ENCODE measurements around the gene SNRPB.

The SNRPB gene

DNA sequence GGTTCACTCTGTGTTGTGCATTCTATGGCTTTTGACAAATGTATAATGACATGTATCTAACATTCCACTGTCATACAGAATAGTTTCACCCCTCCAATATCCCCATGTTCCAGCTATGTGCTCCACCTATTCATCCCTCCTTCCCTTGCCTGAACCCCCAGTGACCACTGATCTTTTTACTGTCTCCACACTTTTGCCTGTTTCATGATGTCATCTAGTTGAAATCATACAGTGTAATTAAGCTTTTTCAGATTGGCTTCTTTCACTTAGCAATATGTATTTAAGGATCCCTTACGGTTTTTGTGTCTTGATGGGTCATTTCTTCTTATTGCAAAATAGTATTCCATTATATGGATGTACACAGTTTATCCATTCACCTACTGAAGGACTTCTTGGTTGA lies 50.1 kb downstream of the SNRPB start:
- no peaks in the 10 kb centered on the region for H3K9me3 ChIP-seq (ENCODE audit: low read depth, low read length)
- H3K27ac ChIP-seq: no peak overlapping the region
- H3K36me3 ChIP-seq (ENCODE audit: insufficient read depth, low read length): no peaks in the 10 kb centered on the region
- H3K9ac ChIP-seq (ENCODE audit: insufficient read length): no peak overlapping the region
- no peak for TF ChIP-seq FOXP2 (optimal IDR thresholded peaks at IDR 0.05; ENCODE audit: control extremely low read depth, extremely low read length, insufficient read depth)
- no peak for TF ChIP-seq POLR2AphosphoS5 (IDR thresholded peaks at IDR 0.05; ENCODE audit: borderline replicate concordance, low read depth, low read length)
- no peak for TF ChIP-seq EZH2 (IDR thresholded peaks at IDR 0.05)
- no peak overlapping the region for H3K4me3 ChIP-seq
- no peak for DNase-seq (ENCODE audit: low read depth, low spot score)

DNA sequence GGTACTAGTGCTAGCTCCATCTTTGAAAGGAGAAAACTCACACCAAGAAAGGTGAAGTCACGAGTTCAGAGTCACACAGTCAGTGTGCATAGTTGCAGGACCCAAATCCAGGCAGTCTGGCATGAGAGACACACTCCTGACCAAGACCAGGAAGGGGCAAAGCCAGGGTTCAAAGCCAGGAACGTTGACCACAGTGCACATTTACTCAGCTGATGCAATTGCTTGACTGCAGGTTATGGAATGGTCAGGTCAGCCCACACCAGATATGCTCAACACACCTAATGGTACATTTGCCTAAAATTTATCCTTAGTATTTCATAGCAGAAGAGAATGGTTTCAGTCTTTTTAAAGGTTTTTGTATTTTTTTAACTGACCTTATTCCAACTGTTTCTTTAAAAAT lies 52.2 kb downstream of the SNRPB start:
- DNase-seq (ENCODE audit: low read depth, low spot score): no peak
- no peak for TF ChIP-seq EZH2 (IDR thresholded peaks at IDR 0.05)
- TF ChIP-seq FOXP2 (optimal IDR thresholded peaks at IDR 0.05; ENCODE audit: control extremely low read depth, extremely low read length, insufficient read depth): no peak
- TF ChIP-seq POLR2AphosphoS5 (IDR thresholded peaks at IDR 0.05; ENCODE audit: borderline replicate concordance, low read depth, low read length): no peak
- Histone ChIP-seq H3K27ac (no peak overlapping the region), H3K9ac (ENCODE audit: insufficient read length) (no peak overlapping the region), H3K9me3 (ENCODE audit: low read depth, low read length) (no peaks in the 10 kb centered on the region), H3K4me3 (no peak overlapping the region), H3K36me3 (ENCODE audit: insufficient read depth, low read length) (no peaks in the 10 kb centered on the region)

GRCh38 chr20:2417213-2417541 lies 53.4 kb downstream of the SNRPB start:
- Histone ChIP-seq H3K9ac (ENCODE audit: insufficient read length) (no peak overlapping the region), H3K36me3 (ENCODE audit: insufficient read depth, low read length) (no peaks in the 10 kb centered on the region), H3K9me3 (ENCODE audit: low read depth, low read length) (no peaks in the 10 kb centered on the region), H3K4me3 (peak overlapping the region; percentile 1; the same call in 1 of the 2 replicates), H3K27ac (no peak overlapping the region)
- TF ChIP-seq POLR2AphosphoS5 (IDR thresholded peaks at IDR 0.05; ENCODE audit: borderline replicate concordance, low read depth, low read length) (no peak), FOXP2 (optimal IDR thresholded peaks at IDR 0.05; ENCODE audit: control extremely low read depth, extremely low read length, insufficient read depth) (no peak), EZH2 (IDR thresholded peaks at IDR 0.05) (no peak)
- no peak for DNase-seq (ENCODE audit: low read depth, low spot score)

- TF ChIP-seq POLR2AphosphoS5 (IDR thresholded peaks at IDR 0.05; ENCODE audit: borderline replicate concordance, low read depth, low read length): no peak
- TF ChIP-seq EZH2 (IDR thresholded peaks at IDR 0.05): no peak
- TF ChIP-seq FOXP2 (optimal IDR thresholded peaks at IDR 0.05; ENCODE audit: control extremely low read depth, extremely low read length, insufficient read depth): no peak
- Histone ChIP-seq H3K4me3 (peak overlapping the region; percentile 1; the same call in 1 of the 2 replicates), H3K27ac (peak overlapping the region; percentile 49; the same call in 1 of the 2 replicates), H3K9me3 (ENCODE audit: low read depth, low read length) (no peaks in the 10 kb centered on the region), H3K9ac (ENCODE audit: insufficient read length) (no peak overlapping the region), H3K36me3 (ENCODE audit: insufficient read depth, low read length) (no peaks in the 10 kb centered on the region)
- no peak for DNase-seq (ENCODE audit: low read depth, low spot score)
Measured at GRCh38 chr20:2416541-2417212, 53.9 kb downstream of the SNRPB start.
